Measurements from ENCODE around the gene CUTA.

CUTA gene

DNA sequence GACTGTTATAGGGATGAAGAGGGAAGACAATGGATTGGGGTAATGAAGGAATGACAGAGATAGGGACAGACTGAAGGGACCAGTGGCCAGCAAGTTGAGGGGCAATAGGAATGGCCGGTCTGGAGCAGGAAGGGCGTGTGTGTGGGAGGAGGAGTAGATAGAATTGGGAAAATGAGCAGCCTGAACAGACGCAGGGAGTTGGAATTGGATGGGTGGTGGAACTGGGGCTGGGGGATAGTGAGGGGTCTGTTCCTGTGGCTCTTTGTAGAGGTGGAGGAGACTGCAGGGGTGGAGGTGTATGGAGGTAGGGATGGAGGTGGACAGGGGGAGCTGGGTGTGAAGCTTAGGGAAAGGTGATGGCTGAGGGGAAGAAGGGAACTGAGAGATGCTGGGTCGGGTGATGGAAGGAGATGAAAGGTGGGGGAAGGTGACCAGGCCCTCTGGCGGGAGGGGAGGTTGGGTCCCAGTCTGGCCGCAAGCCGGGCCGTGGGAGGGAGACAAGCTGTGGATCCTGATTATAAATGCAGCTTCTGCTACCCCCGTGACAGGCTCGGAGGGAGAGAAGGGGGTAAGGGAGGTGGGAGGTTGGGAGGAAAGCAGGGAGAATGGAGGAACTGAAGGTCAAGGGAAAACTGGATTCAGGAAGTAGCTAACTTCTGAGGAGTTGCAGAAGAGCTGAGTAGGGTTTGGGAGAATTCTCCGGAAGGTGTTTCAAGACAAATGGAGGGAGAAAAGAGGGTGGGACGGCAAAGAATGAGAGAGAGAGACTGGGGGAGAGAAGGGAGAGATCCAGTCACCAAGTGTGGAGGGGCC, 7.2 kb upstream of the CUTA start:
- peak in 2 of 56 donors; percentile 13 to 33 for DNase-seq

DNA sequence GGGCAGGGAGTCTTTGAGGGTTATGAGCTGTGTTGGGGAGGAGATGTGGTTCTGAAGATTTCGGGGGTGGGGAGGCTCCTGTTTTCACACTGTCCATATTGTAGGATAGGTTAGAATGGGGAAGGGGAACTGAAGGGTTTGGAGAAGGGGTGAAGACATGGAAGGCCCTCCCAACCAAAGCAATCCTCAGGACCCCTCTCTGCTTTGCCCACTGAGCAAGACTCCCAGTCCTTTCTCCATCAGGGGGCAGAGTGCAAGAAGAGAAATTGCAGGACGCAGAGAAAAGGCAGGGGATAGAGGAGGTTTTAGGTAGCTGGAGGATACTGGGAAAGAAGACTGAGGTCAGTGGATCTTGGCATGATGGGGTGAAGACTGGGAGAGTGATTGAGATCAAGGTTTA, 5.9 kb upstream of the CUTA start:
- DNase-seq: no peak

DNA sequence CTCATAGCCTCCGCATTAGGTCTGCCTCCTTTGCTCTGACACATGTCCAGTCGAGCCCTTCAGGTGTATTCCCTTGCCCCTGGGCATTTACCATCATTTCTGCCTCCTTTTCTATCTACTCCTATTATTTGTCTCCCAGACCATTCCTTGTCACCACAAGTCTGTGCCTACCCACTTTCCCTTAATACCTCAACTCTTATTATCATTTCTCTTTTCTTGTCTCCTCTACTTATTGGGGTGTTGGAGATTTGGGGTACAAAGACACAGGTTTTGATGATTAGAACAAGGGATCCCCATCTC, 3.4 kb upstream of the CUTA start:
- DNase-seq: no peak

DNA sequence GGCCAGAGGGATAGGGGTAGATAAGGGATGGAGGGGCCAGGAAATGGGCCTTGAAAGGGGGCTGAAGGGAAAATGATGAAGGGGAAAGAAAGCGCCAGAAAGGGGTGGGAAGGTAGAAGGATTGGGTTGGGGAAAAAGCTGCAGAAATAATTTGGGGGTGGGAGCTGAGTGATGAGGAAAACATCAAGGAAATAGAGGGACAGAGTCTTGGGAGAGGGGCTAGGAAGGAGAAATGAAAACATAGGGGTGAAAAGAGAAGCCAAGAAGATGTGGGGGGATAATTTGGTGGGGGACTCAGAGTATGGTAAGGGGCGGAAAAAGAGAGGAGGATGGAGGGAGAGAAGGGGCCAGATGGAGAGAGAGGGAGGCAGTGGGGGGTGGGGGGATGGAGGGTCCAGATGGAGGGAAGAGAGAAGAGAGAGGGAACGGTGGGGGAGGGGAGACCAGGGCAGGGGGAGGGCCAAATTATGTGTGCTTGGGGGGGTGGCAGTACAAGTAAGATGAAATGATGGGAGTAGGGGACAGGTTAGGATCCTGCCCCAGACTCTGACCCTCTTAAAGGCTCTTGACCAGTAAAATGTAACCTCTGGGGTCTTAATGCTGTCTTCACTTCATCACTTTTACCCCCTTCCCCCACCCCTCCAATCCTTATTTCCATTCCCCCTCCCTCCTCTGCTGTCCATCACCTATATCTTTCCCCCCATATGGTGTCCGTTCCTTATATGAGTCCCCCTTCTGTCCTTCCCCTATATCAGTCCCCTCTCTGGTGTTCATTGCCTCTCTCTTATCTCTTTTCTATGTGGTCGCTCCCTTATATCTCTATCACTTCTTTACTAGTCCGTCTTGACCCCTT, 2.8 kb upstream of the CUTA start:
- no peak for DNase-seq

DNA sequence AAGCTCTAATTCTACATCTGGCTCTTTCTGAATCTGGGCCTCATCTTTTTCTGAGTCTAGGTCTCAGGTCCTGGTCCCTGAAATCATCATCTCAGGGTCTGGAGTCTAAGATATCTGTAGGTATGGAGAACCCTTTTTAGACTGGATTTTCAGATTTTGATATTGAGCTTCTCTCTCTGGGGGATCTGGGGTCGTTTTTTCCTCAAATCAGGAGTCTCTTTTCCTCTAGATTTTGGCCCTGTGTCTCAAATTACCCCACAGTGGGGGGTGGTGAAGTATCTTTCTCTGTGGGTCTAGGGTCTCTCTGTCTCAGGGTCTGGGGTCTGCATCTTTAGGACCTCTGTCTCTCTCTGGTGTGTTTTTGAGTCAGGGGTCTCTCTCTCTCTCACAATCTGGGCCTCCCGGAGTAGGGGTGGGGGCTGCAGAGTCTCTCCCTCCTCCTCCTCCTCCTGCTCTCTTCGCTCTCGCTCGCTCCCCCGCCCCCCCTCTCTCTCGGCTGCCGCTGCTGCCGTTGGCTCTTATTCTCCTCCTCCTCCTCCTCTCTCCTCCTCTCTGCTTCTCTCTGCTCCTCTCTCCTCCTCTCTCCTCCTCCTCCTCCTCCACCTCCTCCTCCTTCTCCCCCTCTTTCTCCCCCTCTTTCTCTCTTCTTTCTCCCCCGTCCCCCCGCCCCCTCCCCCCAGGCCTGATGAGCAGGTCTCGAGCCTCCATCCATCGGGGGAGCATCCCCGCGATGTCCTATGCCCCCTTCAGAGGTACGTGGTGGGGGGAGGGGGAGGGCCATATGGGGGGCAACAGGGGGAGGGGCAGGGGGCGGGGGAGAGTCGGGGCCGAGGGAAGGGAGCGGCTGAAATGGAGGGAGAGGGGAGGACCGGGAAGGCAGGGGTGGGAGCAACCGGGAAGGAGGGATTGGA, 1.9 kb upstream of the CUTA start, which contains the start of gene SYNGAP1:
SYNGAP1 (plus strand) TSS at position 486 of the 911 bp plus-strand sequence; CDS start at position 686, 200 bp downstream.
- peak in 32 of 56 donors; percentile 12 to 54 (median 35) for DNase-seq

DNA sequence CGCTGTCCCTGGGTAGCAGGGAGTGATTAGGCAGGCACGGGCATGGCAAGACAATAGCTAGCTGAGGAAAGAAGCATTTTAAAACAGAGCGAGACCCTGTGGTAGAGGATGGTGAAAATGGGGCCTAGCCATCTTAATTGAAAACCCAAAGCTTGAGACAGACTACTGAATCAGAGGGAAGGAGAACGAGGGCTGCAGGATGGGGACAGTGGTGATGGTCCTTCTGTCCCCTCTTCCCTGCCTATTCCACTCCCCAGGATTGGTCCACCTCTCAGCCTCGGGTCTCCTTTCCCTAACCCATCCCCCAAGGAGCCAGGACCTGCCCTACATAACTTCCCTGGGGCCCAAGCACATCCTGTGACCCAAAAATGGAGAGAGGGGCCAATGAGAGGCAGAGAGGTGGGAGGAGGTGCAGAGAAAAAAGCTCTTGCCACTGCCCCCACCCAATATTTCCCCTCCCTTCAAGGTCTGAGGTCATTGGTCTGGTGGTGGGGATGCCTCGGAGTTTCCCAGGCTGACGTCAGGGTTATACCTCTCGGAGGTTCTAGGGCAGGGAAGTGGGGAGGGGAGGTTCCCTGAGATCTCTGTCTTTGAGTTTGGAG, 884 bp upstream of the CUTA start:
- no peak for DNase-seq

DNA sequence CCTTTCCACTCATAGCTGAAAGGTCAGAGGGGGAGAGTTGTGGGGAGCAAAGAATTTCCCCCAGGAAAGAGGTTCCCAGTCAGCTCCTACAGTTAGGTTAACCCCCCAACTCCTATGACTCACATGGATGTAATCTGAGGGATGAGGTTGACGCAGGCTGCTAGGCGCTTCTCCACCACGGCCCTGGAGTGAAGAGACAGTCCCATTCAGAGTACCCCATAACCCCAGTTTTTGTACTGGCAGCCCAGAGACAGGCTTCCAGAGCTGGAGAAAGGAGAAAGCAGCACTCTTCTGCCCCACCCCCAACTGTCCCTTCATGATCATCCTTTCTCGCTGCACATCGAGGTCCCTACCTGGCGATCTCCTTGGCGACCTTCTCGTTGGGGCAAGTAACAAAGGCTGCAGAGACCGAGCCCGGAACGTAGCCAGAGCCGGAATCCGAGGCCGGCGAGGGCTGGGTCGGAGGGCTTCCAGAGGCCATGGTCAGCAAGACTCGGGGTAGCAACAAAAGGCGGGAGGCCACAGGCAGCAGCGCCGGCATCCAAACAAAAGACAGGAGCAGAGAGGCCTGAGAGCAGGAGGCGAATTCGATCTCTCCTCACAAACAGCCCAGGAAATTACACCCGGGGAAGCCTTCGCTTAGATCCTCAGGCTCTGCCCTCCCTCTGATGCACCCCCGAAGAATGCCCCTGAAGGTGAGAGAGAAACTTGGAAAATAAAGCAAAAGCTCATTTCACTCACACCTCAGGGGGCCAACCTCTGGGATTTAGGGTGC, 592 bp downstream of the CUTA start:
- no peak for DNase-seq

DNA sequence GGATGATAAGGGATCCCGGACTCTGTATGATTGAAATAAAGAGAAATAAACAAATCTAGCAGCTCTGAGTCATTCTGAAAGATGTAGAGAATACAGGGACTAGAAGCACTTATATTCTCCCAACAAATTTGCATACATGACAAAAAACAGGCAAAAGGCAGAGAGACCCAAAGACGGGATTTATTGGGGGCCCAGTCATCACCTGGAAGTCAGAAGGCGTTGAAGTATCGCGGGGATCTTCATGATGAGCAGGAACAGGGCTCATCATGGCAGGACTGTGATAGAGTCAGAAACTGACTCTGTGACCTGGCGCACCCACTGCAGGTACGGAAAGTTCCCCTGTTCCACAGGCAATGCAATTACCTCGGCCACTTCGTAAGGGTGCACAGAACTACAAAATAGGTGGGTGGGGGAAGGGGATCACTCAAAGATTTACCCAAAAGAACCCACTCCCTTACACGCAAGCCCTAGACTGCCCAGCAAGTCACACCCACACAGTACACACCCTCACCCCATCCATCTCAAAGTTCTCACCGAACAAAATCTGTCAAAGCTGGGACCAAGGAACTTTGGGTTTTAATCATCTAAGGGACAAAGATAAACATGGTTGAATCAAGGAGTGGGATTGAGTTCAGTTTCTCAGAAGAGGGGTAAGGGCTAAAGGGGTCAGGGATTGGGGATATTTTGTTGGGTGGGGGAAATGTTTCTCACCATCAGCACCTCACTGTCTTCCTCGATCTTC, 1.4 kb downstream of the CUTA start:
- no peak for DNase-seq

DNA sequence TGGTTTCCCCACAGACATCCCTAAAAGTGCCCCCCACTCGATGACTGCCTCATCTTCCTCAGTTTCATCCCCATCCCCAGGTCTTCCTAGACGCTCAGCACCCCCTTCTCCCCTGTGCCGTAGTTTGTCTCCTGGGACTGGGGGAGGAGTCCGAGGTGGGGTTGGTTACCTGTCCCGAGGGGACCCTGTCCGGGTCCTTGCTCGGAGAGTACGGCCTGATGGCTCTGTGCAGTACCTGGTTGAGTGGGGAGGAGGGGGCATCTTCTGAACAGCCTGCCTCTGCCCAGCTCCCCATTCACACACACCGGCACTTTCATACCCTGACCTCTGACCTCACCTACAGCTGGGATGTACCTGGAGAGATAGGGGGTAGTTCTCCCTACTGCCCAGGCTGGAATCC, 2.1 kb downstream of the CUTA start:
- DNase-seq: no peak

DNA sequence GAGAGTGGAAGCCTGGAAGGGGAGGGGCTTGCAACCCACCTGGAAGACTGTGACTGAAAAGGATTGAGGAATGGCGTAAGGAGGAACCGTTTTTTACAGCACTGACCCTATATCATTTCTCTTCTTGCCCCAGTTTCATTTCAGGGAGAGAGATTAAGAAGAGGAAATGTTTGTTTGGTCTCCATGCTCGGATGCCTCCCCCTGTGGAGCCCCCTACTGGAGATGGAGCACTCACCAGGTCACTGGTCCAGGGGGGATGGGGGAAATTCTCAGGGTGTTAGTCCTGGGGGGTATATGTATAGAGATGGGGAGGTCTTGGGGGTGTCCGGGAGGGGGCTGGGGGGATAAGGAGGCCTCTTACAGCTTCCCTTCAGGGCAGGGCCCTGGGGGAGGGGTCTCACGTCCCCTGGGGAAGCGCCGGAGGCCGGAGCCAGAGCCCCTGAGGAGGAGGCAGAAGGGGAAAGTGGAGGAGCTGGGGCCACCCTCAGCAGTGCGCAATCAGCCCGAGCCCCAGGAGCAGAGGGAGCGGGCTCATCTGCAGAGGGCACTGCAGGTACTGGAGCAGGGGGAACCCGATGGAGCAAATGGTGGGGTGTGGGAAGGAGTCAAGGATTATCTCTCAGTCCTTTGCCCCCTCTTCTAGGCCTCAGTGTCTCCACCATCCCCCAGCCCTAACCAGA, 3.2 kb downstream of the CUTA start:
- no peak for DNase-seq

DNA sequence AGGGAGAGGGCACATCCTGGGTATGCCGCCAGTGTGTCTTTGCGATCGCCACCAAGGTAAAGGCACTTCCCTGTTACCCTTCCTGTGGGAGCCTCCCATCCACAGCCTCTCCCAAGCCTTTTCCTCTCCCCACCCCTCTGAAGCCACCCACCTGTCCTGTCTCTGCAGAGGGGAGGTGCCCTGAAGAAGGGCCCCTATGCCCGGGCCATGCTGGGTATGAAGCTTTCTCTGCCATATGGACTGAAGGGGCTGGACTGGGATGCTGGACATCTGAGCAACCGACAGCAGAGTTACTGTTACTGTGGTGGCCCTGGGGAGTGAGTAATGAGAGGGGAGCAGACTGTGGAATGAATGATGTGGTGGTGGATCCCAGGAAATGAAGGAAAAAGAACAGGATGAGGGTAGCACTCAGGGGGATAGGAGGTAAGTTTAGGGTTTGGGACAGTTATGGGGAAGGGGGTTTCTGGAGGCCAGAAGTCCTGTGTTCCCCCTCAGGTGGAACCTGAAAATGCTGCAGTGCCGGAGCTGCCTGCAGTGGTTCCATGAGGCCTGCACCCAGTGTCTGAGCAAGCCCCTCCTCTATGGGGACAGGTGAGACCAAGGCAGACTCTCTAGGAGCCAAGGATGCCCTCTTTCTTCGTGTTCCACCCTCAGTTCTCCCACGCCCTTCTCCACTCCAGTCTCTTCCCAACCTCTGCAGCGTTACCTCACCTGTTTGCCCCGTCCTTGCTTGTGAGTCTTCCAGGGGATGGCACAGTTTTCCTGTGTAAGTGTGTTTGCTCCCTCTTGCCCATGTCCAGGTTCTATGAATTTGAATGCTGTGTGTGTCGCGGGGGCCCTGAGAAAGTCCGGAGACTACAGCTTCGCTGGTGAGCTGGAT, 4.4 kb downstream of the CUTA start:
- DNase-seq: no peak

DNA sequence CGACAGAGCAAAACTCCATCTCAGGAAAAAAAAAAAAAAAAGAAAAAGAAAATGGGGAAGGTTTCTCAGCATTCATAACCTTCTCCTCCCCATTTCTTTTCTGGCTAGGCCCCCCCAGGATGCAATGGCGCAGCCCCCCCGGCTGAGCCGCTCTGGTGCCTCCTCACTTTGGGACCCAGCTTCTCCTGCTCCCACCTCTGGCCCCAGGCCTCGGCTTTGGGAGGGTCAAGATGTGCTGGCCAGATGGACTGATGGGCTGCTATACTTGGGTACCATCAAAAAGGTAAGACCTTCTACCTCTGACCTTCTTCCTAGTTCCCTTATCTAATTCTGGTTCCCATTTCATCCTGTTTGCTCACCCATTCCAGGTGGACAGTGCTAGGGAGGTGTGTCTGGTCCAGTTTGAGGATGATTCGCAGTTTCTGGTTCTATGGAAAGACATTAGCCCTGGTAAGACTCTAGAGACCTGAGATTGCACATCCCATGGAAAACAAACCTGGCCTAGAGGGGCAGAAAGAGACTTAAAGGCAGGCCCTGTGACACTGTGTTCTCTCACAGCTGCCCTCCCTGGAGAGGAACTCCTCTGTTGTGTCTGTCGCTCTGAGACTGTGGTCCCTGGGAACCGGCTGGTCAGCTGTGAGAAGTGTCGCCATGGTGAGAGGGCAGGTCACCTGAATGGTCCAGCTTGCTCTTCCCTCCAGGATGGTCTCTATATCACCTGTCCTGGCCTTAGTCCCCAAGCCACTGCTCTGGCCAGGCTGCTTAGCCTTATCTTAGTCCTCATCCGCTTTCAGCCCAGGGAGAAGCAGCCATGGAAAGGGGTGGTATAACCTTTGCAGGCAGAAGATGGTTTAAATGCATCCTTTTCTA, 5.5 kb downstream of the CUTA start:
- DNase-seq: no peak

DNA sequence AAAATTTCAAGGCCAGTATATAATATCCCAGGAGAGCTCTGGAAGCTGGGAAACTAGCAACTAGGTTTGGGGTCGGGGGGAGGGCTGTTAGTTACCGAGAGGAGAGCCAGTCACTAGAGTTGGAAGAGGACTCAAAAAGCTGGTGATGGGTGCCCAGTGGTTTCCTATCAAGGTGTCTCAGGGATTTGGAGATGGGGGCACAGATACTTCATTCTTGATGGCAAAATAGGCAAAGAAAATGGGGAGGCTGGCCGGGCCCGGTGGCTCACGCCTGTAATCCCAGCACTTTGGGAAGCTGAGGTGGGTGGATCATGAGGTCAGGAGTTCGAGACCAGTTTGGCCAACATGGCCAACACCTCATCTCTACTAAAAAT, 6.3 kb downstream of the CUTA start:
- no peak for DNase-seq

DNA sequence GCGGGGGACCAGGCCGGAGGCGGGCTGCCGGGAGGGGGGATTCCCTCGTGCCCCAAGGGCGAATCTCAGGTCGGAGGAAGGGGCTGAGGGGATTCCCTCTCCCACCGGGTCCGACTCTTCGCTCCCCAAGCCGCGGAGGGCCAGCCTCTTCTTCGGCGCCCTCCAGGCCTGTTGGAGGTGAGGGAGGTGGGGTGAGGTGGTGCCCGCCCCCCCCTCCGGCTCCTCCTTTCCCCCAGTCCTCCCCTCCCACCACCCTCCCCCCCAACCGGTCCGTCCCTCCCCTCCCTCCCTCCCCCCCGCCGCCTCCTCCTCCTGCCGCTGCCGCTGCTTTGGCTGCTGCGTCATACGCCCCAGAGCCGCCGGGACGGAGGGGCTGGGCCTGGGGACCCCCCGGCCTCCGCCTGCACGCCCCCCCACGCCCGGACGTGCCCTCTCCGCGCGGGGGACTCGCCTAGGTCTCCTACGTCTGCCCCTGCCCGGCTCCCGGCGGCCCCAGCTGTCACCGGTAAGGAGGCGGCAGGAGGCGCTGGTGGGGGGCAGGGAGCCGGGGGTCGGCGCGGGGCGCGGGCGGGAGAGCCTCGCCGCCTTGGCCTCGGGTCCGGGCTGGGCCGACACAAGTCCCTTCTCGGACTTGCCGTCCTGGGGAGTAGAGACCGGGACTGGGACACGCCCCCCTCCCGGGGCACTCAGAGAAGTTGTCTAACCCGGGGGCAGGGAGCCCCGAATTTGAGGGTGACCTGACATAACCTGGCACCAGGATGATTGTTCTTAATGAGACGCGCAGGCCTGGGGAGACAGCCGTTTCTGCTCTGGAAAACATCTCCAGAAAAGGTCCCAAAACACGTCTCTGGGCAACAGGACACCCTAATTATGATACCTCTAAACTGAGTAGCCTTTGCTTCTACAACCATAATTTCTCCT, 6.9 kb downstream of the CUTA start, which contains the start of gene PHF1:
PHF1 (plus strand) TSS at position 304 of the 921 bp plus-strand sequence. CDS start 1,250 bp downstream, outside the sequence.
- DNase-seq: peak in 17 of 56 donors; percentile 48 to 84 (median 72)

DNA sequence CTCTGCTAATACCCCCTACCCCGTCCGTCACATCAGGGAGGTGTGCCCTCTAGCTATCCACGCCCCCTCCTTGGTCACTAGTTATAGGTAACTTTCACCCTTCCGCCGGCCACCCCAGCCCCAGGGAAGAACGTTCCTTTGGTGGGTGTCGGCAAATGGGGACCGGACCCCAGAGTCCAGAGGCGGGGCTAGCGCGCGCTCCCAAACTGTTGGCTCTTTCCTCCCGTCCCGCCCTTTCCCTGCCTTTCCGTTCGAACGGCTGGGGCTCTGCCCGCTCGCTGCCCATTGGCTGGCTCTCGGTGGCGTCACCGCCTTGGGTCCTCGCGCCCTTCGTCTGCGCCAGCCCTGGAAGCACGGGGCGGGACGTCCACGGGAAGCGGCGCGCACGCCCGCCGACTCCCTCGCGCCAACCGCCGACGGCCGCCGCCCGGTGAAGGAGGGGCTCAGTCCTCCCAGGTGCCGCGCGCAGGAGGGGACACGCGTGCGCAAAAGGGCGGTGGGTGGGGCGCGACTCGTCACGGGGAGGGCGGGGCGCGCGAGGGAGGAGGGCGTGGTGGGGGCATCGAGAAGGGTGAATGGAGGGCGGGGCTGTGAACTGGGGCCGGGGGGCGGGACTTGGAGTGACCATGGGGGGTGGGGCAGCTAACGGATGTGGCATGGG, 7.7 kb downstream of the CUTA start:
- peak; percentile 71 to 100 (median 96) for DNase-seq

All from amygdala (tissue), 56 donors.